ENCODE data around the gene NOXO1. TPM values are rescaled to one million over a fixed set of nuclear protein-coding genes. Genes with fewer than 3 reads are reported as not detected.

Gene NOXO1
- total RNA-seq, 1 experiment from 2014 or later: 1.7 TPM

DNA sequence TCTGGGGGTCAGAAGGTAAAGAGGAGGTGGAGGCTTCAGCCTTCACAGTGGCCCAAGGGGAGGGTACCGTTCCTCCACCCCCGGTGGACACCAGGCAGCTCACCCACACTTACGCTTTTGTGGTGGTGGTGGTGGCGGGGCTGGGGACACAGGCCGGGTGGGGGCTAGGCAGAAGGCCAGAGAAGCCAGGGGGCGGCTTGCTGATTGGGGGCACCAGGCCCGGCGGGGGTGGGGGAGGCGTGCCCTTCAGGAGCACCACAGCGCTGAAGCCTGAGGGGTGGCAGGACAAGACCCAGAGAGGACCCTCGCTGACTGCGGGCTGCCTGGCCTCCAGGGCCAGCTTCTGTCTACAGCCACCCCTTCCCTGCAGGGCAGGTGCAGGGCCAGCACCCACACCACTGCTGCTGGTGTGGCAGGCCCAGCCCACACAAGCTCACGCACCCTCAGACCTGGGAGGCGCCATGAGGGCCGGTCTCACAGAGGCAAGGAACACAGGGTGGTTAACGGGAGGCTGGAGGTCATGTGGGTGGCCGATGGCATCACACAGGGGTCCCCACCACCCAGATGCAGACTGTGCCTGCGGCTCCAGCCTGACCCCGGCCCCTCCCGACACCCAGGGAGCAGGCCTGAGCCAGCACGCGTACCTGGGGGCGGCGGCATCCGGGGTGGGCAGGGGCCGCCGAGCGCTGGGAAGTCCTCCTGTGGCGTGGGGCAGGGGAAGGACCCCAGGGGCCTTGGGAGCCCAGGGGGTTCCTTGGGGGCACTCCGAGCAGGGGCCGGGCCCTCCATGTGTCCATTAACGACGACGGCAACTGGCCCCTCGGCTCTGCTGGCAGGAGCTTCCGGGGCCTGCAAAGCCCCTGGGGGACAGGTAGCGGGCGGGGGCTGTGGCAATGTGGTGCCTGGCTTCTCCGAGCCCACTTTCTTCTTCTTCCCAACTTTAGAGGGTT is 17.9 kb upstream of the NOXO1 start:
- Histone ChIP-seq H3K9ac (ENCODE audit: extremely low read depth, insufficient read length, low read length) (no peak overlapping the region), H4K91ac (ENCODE audit: insufficient read length, low read depth, low read length) (no peak overlapping the region), H2BK15ac (ENCODE audit: low read depth, low read length) (no peak overlapping the region), H2BK120ac (ENCODE audit: low read depth, low read length, poor library complexity, severe bottlenecking) (no peak overlapping the region), H2AK5ac (ENCODE audit: insufficient read length, low read length) (no peak overlapping the region), H3K4me1 (ENCODE audit: insufficient read depth, low read length) (no peaks in the 10 kb centered on the region), H3K27ac (ENCODE audit: insufficient read length, low read depth, low read length) (no peak overlapping the region), H3K56ac (ENCODE audit: insufficient read length, low read depth, low read length) (no peak overlapping the region), H3K18ac (ENCODE audit: insufficient read length, low read depth, low read length) (no peak overlapping the region), H2BK20ac (ENCODE audit: low read depth, low read length, poor library complexity, severe bottlenecking) (no peak overlapping the region), H2AFZ (ENCODE audit: low read length) (no peak overlapping the region), H3K4me2 (ENCODE audit: insufficient read depth, insufficient read length, low read length) (no peak overlapping the region), H4K8ac (replicated peaks; ENCODE audit: insufficient read length, low read depth, low read length) (no peak overlapping the region), H3K79me2 (ENCODE audit: insufficient read depth, low read length) (no peaks in the 10 kb centered on the region), H4K20me1 (ENCODE audit: control insufficient read depth, insufficient read depth, insufficient read length) (no peaks in the 10 kb centered on the region), H3K14ac (ENCODE audit: insufficient read depth, low read length) (no peak overlapping the region), H3K27me3 (ENCODE audit: insufficient read depth, low read length) (no peaks in the 10 kb centered on the region), H3K23ac (ENCODE audit: insufficient read length, low read depth, low read length) (no peak overlapping the region), H2BK12ac (ENCODE audit: insufficient read length, low read depth, low read length) (no peak overlapping the region), H3K23me2 (ENCODE audit: insufficient read length, low read depth, low read length, poor library complexity, severe bottlenecking) (no peaks in the 10 kb centered on the region), H4K5ac (ENCODE audit: insufficient read length, low read depth, low read length) (no peak overlapping the region), H3T11ph (ENCODE audit: low read length) (no peak overlapping the region), H3K79me1 (ENCODE audit: insufficient read depth, low read depth, low read length, poor library complexity, severe bottlenecking) (peaks cover 3% of the 10 kb centered on the region), H2BK5ac (ENCODE audit: insufficient read length, low read length) (no peak overlapping the region), H3K4ac (ENCODE audit: low read depth, low read length) (no peak overlapping the region), H3K9me3 (ENCODE audit: control insufficient read depth, low read depth, low read length) (no peaks in the 10 kb centered on the region)
- no CpG with 5 or more reads among the region's 39 CpGs for WGBS (ENCODE audit: extremely low coverage, insufficient read length, low lambda C conversion rate)
- Mint-ChIP-seq H3K4me1 (peaks cover 0 to 1% of the 10 kb centered on the region in 2 experiments; a peak in 1 of 4 replicates), H3K27me3 (ENCODE audit: low read depth) (no peaks in the 10 kb centered on the region; the same call in 1 of the 2 replicates), H3K27ac (no peak overlapping the region), H3K36me3 (ENCODE audit: insufficient read depth in 1 of 3, low read depth in 3 of 3) (peaks cover 18 to 48% (median 44%) of the 10 kb centered on the region in 3 experiments), H3K9me3 (no peaks in the 10 kb centered on the region), H3K4me3 (no peak overlapping the region)
- TF ChIP-seq, protein P1, sequence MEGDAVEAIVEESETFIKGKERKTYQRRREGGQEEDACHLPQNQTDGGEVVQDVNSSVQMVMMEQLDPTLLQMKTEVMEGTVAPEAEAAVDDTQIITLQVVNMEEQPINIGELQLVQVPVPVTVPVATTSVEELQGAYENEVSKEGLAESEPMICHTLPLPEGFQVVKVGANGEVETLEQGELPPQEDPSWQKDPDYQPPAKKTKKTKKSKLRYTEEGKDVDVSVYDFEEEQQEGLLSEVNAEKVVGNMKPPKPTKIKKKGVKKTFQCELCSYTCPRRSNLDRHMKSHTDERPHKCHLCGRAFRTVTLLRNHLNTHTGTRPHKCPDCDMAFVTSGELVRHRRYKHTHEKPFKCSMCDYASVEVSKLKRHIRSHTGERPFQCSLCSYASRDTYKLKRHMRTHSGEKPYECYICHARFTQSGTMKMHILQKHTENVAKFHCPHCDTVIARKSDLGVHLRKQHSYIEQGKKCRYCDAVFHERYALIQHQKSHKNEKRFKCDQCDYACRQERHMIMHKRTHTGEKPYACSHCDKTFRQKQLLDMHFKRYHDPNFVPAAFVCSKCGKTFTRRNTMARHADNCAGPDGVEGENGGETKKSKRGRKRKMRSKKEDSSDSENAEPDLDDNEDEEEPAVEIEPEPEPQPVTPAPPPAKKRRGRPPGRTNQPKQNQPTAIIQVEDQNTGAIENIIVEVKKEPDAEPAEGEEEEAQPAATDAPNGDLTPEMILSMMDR (conservative IDR thresholded peaks at IDR 0.05): no peak
- DNase-seq: no peak

Data from H9 (cell line).